Smooth muscle cell of bladder (primary cell): ENCODE measurements around the gene ABCA8. TPM values are rescaled to one million over a fixed set of nuclear protein-coding genes. Genes with fewer than 3 reads are reported as not detected.

Source experiments
- total RNA-seq: library from RNA; depleted of rRNA; stranded (reverse); fragments of >200 nt; gene quantifications from 2 replicates; pipeline ENCODE4 v1.2.3, GENCODE V29; 2014

Gene ABCA8, protein sequence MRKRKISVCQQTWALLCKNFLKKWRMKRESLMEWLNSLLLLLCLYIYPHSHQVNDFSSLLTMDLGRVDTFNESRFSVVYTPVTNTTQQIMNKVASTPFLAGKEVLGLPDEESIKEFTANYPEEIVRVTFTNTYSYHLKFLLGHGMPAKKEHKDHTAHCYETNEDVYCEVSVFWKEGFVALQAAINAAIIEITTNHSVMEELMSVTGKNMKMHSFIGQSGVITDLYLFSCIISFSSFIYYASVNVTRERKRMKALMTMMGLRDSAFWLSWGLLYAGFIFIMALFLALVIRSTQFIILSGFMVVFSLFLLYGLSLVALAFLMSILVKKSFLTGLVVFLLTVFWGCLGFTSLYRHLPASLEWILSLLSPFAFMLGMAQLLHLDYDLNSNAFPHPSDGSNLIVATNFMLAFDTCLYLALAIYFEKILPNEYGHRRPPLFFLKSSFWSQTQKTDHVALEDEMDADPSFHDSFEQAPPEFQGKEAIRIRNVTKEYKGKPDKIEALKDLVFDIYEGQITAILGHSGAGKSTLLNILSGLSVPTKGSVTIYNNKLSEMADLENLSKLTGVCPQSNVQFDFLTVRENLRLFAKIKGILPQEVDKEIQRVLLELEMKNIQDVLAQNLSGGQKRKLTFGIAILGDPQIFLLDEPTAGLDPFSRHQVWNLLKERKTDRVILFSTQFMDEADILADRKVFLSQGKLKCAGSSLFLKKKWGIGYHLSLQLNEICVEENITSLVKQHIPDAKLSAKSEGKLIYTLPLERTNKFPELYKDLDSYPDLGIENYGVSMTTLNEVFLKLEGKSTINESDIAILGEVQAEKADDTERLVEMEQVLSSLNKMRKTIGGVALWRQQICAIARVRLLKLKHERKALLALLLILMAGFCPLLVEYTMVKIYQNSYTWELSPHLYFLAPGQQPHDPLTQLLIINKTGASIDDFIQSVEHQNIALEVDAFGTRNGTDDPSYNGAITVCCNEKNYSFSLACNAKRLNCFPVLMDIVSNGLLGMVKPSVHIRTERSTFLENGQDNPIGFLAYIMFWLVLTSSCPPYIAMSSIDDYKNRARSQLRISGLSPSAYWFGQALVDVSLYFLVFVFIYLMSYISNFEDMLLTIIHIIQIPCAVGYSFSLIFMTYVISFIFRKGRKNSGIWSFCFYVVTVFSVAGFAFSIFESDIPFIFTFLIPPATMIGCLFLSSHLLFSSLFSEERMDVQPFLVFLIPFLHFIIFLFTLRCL (N-terminal part only)
- 28.6 and 50.3 TPM in 2 replicates for total RNA-seq

DNA sequence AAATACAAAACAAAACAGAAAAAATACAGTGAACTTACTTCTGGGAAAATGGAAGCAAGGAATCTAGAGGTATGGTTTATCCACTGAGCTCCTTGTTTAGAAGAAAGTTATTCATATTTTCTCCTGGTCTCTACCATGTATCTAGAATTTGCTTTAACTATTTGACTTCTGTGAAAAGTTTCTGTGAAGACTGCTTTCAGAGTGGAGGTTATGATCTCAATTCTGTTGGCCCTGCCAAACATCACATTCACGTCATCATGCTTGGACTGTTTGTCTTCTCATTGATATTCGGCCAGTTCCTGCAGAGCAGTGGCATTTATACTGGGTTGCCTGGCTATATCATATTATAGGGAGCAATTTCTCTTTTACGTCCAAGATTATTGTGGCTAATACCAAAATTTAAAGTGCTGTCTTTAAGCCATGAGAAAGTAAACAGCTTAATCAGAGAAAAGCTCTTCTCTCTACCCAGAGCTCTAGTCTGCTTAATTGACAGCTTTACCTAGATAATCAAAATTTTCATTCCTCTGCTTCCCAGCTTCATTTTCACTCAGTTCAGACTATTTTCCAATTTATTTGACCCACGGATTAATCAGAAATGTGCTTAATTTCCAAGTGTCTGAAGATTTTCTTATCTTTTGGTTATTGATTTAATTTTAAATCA is at the start of gene ABCA8:
Gene ABCA8 (minus strand): TSS at position 212 of the 661 bp plus-strand sequence. CDS start 13,358 bp downstream, outside the sequence.

Other genes with a start within 250 kb of the ABCA8 start
- 6.8 and 10.0 TPM in 2 replicates for gene ABCA9, start 105.5 kb upstream of the ABCA8 start, total RNA-seq
- 9.9 and 20.2 TPM in 2 replicates for gene ABCA6, start 186.5 kb upstream of the ABCA8 start, total RNA-seq